ENCODE data around the gene FADS2. TPM values are rescaled to one million over a fixed set of nuclear protein-coding genes. Genes with fewer than 3 reads are reported as not detected.

Gene FADS2
- total RNA-seq, 4 donors from 2014 or later = 7.8 to 40.1 (median 16.2) TPM

- DNase-seq (ENCODE audit: low spot score) = no peak
- no peak for ATAC-seq (ENCODE audit: low FRiP score)
- no peak for TF ChIP-seq CTCF (IDR thresholded peaks at IDR 0.05)
These were observed 34.8 kb downstream of the FADS2 start for GRCh38 chr11:61862714-61863547.

- TF ChIP-seq CTCF (IDR thresholded peaks at IDR 0.05) = no peak
- DNase-seq (ENCODE audit: low spot score) (no peak), ATAC-seq (ENCODE audit: low FRiP score) (no peak)
These were observed 35.5 kb downstream of the FADS2 start for GRCh38 chr11:61863548-61864081.

- ATAC-seq (ENCODE audit: low FRiP score) = no peak
- no peak for DNase-seq (ENCODE audit: low spot score)
- TF ChIP-seq CTCF (IDR thresholded peaks at IDR 0.05) = no peak
These were observed 37.0 kb downstream of the FADS2 start for GRCh38 chr11:61864814-61865775.

- ATAC-seq (ENCODE audit: low FRiP score) = no peak
- no peak for DNase-seq (ENCODE audit: low spot score)
These were observed 38.3 kb downstream of the FADS2 start for GRCh38 chr11:61866231-61866957.

GRCh38 chr11:61866958-61867343 is 38.9 kb downstream of the FADS2 start:
- TF ChIP-seq CTCF (IDR thresholded peaks at IDR 0.05) = no peak
- no peak for DNase-seq (ENCODE audit: low spot score)
- ATAC-seq (ENCODE audit: low FRiP score) = no peak

More at GRCh38 chr11:61866231-61866957, 38.3 kb downstream of the FADS2 start:
- no peak for TF ChIP-seq CTCF (IDR thresholded peaks at IDR 0.05)

Data from omental fat pad (tissue), 4 donors.